OCI-LY7 (cell line): ENCODE data around the gene EME2.

Experiments used
- EZH2phosphoT487 ChIP-seq: fragments of 200-600 bp; sonication (generic); IDR thresholded peaks from 2 replicates; pipeline ENCODE4 v1.6.1; 2018; ENCODE audit warnings: low read depth, borderline replicate concordance, mild to moderate bottlenecking, mixed run types, antibody characterized with exemption, low read length, moderate library complexity, mixed read lengths
- TF ChIP-seq, protein P1 (sequence below): fragments of 200-600 bp; sonication (generic); conservative IDR thresholded peaks from 2 replicates; pipeline ENCODE4 v1.5.1; 2014; ENCODE audit warnings: mild to moderate bottlenecking, antibody characterized with exemption, low read length, moderate library complexity, mixed read lengths

DNA sequence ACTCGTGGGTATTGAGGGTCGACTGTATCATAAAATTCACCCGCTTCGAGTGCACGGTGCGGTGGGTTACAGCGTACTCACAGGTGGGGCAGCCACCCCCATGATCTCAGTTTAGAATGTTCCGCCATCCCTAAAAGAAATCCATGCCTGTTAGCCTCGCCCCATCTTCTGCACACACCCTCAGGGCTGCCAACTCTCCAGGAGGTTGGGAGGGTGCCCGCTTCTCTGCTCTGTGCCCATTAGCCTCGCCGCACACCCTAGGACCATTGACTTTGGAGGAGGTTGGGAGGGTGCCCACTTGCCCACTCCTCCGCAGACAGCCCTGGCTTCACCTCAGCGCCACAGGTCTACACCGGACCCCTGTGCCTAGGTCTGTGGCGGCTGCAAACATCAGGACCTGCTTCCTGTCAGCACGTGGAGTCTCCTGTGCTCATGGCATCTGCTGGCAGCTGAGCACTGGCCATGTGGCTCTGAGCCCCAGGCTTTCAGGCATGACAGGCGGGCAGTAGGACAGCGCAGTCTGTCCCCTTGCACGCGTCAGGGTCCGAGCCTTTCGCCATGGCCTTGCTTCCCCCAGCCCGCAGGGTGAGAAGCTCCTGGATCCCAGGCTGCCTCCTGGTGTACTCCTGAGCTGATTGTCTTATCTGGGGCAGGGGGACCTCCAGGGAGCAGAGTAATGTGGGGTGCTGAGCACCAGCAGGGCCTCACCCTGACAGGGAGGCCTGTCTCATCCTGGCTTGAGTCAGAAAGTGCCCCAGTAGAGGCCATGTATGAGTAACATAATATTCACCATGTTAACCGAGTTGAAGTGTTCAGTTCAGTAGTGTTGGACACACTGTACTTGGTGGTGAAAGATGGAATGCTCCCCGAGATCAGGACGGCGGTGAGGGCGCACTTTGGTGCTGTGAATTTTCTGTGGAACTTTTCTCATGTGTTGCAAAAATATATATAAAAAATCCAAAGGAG lies 23.2 kb upstream of the EME2 start:
- TF ChIP-seq, protein P1, sequence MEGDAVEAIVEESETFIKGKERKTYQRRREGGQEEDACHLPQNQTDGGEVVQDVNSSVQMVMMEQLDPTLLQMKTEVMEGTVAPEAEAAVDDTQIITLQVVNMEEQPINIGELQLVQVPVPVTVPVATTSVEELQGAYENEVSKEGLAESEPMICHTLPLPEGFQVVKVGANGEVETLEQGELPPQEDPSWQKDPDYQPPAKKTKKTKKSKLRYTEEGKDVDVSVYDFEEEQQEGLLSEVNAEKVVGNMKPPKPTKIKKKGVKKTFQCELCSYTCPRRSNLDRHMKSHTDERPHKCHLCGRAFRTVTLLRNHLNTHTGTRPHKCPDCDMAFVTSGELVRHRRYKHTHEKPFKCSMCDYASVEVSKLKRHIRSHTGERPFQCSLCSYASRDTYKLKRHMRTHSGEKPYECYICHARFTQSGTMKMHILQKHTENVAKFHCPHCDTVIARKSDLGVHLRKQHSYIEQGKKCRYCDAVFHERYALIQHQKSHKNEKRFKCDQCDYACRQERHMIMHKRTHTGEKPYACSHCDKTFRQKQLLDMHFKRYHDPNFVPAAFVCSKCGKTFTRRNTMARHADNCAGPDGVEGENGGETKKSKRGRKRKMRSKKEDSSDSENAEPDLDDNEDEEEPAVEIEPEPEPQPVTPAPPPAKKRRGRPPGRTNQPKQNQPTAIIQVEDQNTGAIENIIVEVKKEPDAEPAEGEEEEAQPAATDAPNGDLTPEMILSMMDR: no peak
- TF ChIP-seq EZH2phosphoT487: no peak
